Measurements from ENCODE around the gene COMMD1.

DNA sequence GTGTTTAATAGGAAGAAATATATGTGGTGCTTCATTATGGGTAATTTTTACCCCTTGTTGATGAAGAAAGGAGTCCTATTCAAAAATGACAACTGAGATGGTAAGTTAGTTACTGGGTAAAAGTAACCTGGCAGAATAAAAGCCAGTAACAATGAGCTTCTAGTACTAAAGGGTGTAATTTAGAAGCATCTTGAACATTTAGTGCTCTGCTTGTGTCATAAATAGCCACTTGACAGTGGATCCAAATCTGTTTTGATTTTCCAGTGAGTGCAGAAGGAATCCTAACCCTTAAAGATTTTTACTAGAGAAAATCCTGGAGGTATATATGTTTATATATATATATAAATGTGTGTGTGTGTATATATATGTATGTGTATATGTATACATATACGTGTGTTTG is 15.1 kb downstream of the COMMD1 start:
- TF ChIP-seq, protein P1, sequence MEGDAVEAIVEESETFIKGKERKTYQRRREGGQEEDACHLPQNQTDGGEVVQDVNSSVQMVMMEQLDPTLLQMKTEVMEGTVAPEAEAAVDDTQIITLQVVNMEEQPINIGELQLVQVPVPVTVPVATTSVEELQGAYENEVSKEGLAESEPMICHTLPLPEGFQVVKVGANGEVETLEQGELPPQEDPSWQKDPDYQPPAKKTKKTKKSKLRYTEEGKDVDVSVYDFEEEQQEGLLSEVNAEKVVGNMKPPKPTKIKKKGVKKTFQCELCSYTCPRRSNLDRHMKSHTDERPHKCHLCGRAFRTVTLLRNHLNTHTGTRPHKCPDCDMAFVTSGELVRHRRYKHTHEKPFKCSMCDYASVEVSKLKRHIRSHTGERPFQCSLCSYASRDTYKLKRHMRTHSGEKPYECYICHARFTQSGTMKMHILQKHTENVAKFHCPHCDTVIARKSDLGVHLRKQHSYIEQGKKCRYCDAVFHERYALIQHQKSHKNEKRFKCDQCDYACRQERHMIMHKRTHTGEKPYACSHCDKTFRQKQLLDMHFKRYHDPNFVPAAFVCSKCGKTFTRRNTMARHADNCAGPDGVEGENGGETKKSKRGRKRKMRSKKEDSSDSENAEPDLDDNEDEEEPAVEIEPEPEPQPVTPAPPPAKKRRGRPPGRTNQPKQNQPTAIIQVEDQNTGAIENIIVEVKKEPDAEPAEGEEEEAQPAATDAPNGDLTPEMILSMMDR (conservative IDR thresholded peaks at IDR 0.05; ENCODE audit: low read depth, low read length): no peak
- TF ChIP-seq EZH2 (IDR thresholded peaks at IDR 0.05; ENCODE audit: borderline replicate concordance, low read depth, low read length, poor library complexity, severe bottlenecking): no peak

Data from A673 (cell line).